Tongue (tissue), 2 donors: ENCODE results near the gene GCAT. TPM values are rescaled to one million over a fixed set of nuclear protein-coding genes. Genes with fewer than 3 reads are reported as not detected.

Source experiments
- DNase-seq: peaks from one replicate; pipeline ENCODE4 v3.0.0-alpha.2; 2015
- total RNA-seq: library from RNA; depleted of rRNA; stranded (reverse); fragments of >200 nt; gene quantifications from one replicate; pipeline ENCODE4 v1.2.3, GENCODE V29; 2014

Gene GCAT
- 16.7 TPM for total RNA-seq

- DNase-seq: peak; percentile 98
Observed at GRCh38 chr22:37807410-37808293, at the start of gene GCAT. TSS of gene GCAT (plus strand) at chr22:37807934. CDS start at chr22:37807968, 34 bp downstream.

GRCh38 chr22:37758694-37759093 lies 49.0 kb upstream of the GCAT start:
- DNase-seq: no peak

- no peak for DNase-seq
Observed at GRCh38 chr22:37759281-37759680, 48.5 kb upstream of the GCAT start.

- no peak for DNase-seq
Observed at GRCh38 chr22:37760152-37760551, 47.6 kb upstream of the GCAT start.

- DNase-seq: no peak
Observed at GRCh38 chr22:37762389-37762836, 45.3 kb upstream of the GCAT start.

- DNase-seq: no peak
Observed at GRCh38 chr22:37763012-37763411, 44.7 kb upstream of the GCAT start.

- no peak for DNase-seq
Observed at GRCh38 chr22:37763652-37764051, 44.1 kb upstream of the GCAT start.

GRCh38 chr22:37764622-37765021 lies 43.1 kb upstream of the GCAT start:
- no peak for DNase-seq

GRCh38 chr22:37765498-37765897 lies 42.2 kb upstream of the GCAT start:
- no peak for DNase-seq

GRCh38 chr22:37765953-37766576 lies 41.7 kb upstream of the GCAT start:
- DNase-seq: no peak

- no peak for DNase-seq
Observed at GRCh38 chr22:37768273-37768672, 39.5 kb upstream of the GCAT start.

GRCh38 chr22:37769056-37769455 lies 38.7 kb upstream of the GCAT start:
- no peak for DNase-seq

GRCh38 chr22:37771081-37771480 lies 36.7 kb upstream of the GCAT start:
- no peak for DNase-seq

GRCh38 chr22:37771702-37772427 lies 35.9 kb upstream of the GCAT start:
- DNase-seq: no peak

GRCh38 chr22:37774728-37775127 lies 33.0 kb upstream of the GCAT start:
- no peak for DNase-seq

- DNase-seq: no peak
Observed at GRCh38 chr22:37775785-37776638, 31.7 kb upstream of the GCAT start.

- no peak for DNase-seq
Observed at GRCh38 chr22:37776639-37777005, 31.1 kb upstream of the GCAT start.

- peak; percentile 20 for DNase-seq
Observed at GRCh38 chr22:37777122-37777687, 30.5 kb upstream of the GCAT start.

- no peak for DNase-seq
Observed at GRCh38 chr22:37778370-37779009, 29.2 kb upstream of the GCAT start.

GRCh38 chr22:37781434-37782059 lies 26.2 kb upstream of the GCAT start:
- peak; percentile 34 for DNase-seq
